GM13977 (cell line): ENCODE measurements around the gene NPW.

Source experiments
- DNase-seq: peaks from one replicate; pipeline ENCODE4 v3.0.0; 2012; ENCODE audit warnings: low spot score
- CTCF ChIP-seq: IDR thresholded peaks from 2 replicates; pipeline ENCODE4 v1.5.1; 2012; ENCODE audit warnings: mild to moderate bottlenecking, control low read depth; ENCODE audit not compliant: insufficient read depth; ENCODE audit errors: extremely low read depth, missing control alignments
- in situ Hi-C: fragments of 300-500 bp; cut with MboI; formaldehyde crosslinking; loops from one replicate; pipeline ENCODE4 v1.12.0; 2022; ENCODE audit warnings: low sequenced_read_pairs, low pct_unique_long_range_greater_than_20kb, mixed read lengths, inconsistent platforms; ENCODE audit not compliant: unreplicated experiment

The NPW gene

DNA sequence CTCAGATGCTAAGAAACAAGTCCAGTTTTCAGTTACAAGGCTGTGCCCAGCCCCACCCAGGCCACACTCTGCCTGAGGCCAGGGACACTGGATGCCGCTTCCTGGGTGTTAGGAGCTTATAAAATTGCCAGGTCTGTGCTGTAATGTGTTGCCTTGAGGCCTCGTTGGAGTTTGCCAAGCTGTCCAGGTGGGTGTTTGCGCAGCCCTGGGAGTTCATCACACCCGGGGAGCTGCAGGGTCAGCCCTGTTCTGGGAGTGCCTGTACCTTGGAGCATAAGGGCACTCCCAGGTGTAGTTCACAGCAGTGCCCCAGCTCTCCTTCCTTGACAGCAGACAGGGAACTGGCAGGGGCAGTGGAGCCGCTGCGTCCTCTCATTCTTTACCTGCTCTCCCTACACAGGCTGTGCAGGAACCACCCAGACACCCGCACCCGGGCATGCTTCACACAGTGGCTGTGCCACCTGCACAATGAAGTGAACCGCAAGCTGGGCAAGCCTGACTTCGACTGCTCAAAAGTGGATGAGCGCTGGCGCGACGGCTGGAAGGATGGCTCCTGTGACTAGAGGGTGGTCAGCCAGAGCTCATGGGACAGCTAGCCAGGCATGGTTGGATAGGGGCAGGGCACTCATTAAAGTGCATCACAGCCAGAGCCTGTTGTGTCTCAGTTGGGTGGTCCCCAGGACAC, 34.0 kb upstream of the NPW start:
- in situ Hi-C loops, result no loop called here
- no peak for TF ChIP-seq CTCF
- DNase-seq, result no peak

GRCh38 chr16:1987198-1987597, 32.4 kb upstream of the NPW start:
- DNase-seq, result no peak
- TF ChIP-seq CTCF, result no peak
- in situ Hi-C loops, result no loop called here

DNA sequence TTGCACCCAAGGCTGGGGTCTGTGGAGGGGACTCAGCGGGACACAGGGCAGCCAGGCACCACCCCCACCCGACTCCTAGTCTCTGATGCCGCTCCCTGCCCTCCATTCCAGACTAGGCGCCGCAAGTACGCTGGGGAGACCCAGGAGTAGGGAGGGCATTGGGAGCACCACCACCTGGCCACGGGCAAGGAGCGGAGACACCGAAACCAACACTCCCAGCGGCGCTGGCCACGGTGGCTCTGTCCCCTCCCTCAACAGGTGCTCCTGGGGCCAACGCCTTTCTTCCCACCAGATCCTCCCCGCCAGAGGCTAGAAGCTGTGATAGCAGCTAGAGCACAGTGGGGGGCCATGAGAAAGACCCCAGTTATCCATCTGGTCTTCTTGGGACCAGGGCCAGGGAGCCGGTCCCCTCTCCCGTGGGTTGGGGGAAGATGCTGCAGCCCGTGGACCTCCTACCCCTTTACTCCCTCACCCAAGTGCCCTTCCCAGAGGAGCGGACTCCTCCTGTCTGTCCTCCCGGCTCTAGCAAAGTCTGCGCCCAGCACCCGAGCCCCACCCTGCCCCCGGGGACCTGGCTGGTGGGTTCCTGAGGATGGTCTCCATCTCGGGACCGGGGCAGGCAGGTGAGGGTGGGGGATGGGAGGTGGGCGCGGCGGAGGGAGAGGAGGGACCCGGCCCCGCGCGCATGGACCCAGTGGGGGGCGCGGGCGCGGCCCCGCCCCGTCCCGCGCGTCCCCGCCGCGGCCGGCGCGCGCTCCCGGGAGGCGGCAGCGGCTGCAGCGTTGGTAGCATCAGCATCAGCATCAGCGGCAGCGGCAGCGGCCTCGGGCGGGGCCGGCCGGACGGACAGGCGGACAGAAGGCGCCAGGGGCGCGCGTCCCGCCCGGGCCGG, 30.1 kb upstream of the NPW start, which contains the start of gene SYNGR3:
TSS of gene SYNGR3 (plus strand) at position 762 of the 892 bp plus-strand sequence. CDS start 133 bp downstream, outside the sequence.
- DNase-seq, result peak; percentile 70
- no peak for TF ChIP-seq CTCF
- in situ Hi-C loops, result no loop called here

DNA sequence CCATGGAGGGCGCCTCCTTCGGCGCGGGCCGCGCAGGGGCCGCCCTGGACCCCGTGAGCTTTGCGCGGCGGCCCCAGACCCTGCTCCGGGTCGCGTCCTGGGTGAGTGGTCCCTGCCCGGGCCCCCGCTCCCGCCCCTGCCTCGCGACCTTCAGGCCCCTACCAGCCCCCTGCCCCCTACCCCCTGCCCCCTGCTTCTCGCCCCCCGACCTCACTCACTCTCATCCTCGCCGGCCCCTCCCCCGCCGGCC, 29.6 kb upstream of the NPW start:
- TF ChIP-seq CTCF, result no peak
- in situ Hi-C loops, result no loop called here

GRCh38 chr16:1990351-1991134, 29.0 kb upstream of the NPW start:
- in situ Hi-C loops, result no loop called here
- peak; percentile 61 for DNase-seq

More for the DNA sequence above, 29.6 kb upstream of the NPW start:
- DNase-seq, result no peak

More at GRCh38 chr16:1990351-1991134, 29.0 kb upstream of the NPW start:
- TF ChIP-seq CTCF, result no peak
